GM12878 (cell line): ENCODE measurements around the gene GCDH. TPM values are rescaled to one million over a fixed set of nuclear protein-coding genes. Genes with fewer than 3 reads are reported as not detected.

Experiments used
- BACH1 ChIP-seq: fragments of 450-650 bp; IDR thresholded peaks from 2 replicates; pipeline ENCODE4 v1.6.1; 2017; ENCODE audit warnings: mild to moderate bottlenecking, borderline replicate concordance
- CBX3 ChIP-seq: fragments of 200-600 bp; sonication (generic); IDR thresholded peaks from 2 replicates; pipeline ENCODE4 v1.6.1; 2016; ENCODE audit warnings: low read depth, borderline replicate concordance
- CHD1 ChIP-seq: IDR thresholded peaks from 2 replicates; pipeline ENCODE4 v1.6.1; 2012; ENCODE audit warnings: low read depth, low read length, improper control_type of control experiment
- ESRRA ChIP-seq: IDR thresholded peaks from 2 replicates; pipeline ENCODE4 v1.6.1; 2012; ENCODE audit warnings: mild to moderate bottlenecking, low read length, improper control_type of control experiment
- ETV6 ChIP-seq, 2 experiments: fragments of 450-650 bp in 1 of 2; IDR thresholded peaks in 1 of 2; conservative IDR thresholded peaks in 1 of 2; 2 replicates each; pipeline ENCODE4 v1.6.1; 2014; ENCODE audit warnings: antibody characterized with exemption in 1 of 2, borderline replicate concordance in 1 of 2, low read depth in 1 of 2, mild to moderate bottlenecking in 1 of 2, moderate library complexity in 1 of 2
- ZNF274 ChIP-seq: IDR thresholded peaks from one replicate; pipeline ENCODE4 v1.8.0; 2011; ENCODE audit not compliant: insufficient read length, insufficient read depth
- polyA plus RNA-seq, 11 experiments: library from polyadenylated mRNA; depleted of rRNA in 4 of 11; unstranded in 6 of 11; stranded (reverse) in 5 of 11; fragments of >200 nt; fragmentation: Nextera tagmentation in 4 of 11; fragmentation: Illumina TruSeq in 1 of 11; extraction: Ambion mirVana in 4 of 11; extraction: Trizol in 1 of 11; gene quantifications; 1 replicate in 1 of 11; 2 replicates in 10 of 11; pipeline versions ENCODE4 v1.2.1 to v1.2.3, GENCODE V29; 2011 to 2016; ENCODE audit warnings: inconsistent platforms in 2 of 11, missing spikeins in 2 of 11, low read depth in 1 of 11
- total RNA-seq, 4 experiments: library from RNA; depleted of rRNA in 3 of 4; stranded (reverse); fragments of >200 nt in 3 of 4; fragmentation: Illumina TruSeq in 1 of 4; extraction: Trizol in 1 of 4; gene quantifications; 2 replicates each; pipeline versions ENCODE4 v1.2.1 to v1.2.3, GENCODE V29; 2013 to 2021
- TF ChIP-seq, protein P1 (sequence below): IDR thresholded peaks from 2 replicates; pipeline ENCODE4 v1.6.1; 2011; ENCODE audit warnings: borderline replicate concordance, low read depth, mild to moderate bottlenecking, moderate library complexity, low read length; ENCODE audit not compliant: insufficient read depth, poor library complexity, severe bottlenecking
- TF ChIP-seq, protein P2 (sequence below), 3 experiments: IDR thresholded peaks in 2 of 3; conservative IDR thresholded peaks in 1 of 3; 2 replicates each; pipeline ENCODE4 v1.5.1; 2011; ENCODE audit warnings: low read depth in 3 of 3, low read length in 3 of 3, mild to moderate bottlenecking in 3 of 3, control low read depth in 2 of 3, moderate library complexity in 2 of 3, inconsistent platforms in 1 of 3, mixed read lengths in 1 of 3; ENCODE audit not compliant: control insufficient read depth in 2 of 3, insufficient read depth in 1 of 3; ENCODE audit errors: extremely low read depth in 1 of 3
- TF ChIP-seq, protein P3 (sequence below): fragments of 450-650 bp; IDR thresholded peaks from 2 replicates; pipeline ENCODE4 v1.6.1; 2016; ENCODE audit warnings: mild to moderate bottlenecking
- TF ChIP-seq, protein P4 (sequence below): IDR thresholded peaks from 2 replicates; pipeline ENCODE4 v1.6.1; 2012; ENCODE audit warnings: improper control_type of control experiment, low read depth, low read length; ENCODE audit not compliant: insufficient replicate concordance
- TF ChIP-seq, protein P5 (sequence below): fragments of 150-350 bp; IDR thresholded peaks from 2 replicates; pipeline ENCODE4 v1.6.1; 2014; ENCODE audit warnings: mild to moderate bottlenecking, low read depth, low read length
- TF ChIP-seq, protein P6 (sequence below): IDR thresholded peaks from 2 replicates; pipeline ENCODE4 v1.6.1; 2012; ENCODE audit warnings: low read length, inconsistent platforms

The GCDH gene
- total and polyA plus RNA-seq, 10 of the 15 experiments (the other 5 are each of a cell fraction or from before 2014, with no cell fraction given), result 4.2 to 69.4 (median 39.7) TPM

DNA sequence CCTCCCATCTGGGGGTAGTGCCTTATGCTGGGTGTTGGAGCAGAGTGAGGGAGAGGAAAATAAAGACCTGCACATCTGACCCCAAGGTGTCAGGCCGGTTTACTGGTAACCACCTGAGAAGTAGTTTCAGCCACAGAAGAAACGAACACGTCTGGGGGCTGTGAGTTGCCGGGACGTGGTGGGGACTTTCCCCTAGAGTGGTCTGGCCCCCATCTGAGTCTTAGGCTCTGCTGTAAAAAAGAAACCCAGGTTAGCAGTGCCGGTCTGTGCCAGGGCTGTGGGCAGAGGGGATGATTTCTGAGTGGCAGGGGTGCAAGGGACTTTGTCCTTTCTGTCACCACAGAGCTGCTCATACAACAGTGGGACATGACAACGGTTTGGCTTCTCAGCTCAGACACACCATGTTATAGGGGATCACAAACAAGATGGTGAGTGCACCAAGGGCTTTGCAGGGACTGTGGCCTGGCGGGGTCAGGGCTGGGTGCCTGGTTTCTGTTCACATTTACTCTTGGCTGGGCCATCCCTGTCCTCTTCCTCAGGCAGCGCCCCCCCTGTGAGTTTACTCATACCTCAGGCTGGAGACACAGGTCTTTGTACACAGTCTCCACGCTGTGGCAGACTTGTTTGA lies 9.0 kb downstream of the GCDH start (continued):
- TF ChIP-seq, protein P1, sequence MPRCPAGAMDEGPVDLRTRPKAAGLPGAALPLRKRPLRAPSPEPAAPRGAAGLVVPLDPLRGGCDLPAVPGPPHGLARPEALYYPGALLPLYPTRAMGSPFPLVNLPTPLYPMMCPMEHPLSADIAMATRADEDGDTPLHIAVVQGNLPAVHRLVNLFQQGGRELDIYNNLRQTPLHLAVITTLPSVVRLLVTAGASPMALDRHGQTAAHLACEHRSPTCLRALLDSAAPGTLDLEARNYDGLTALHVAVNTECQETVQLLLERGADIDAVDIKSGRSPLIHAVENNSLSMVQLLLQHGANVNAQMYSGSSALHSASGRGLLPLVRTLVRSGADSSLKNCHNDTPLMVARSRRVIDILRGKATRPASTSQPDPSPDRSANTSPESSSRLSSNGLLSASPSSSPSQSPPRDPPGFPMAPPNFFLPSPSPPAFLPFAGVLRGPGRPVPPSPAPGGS, result peak; percentile 89
- TF ChIP-seq, protein P2, sequence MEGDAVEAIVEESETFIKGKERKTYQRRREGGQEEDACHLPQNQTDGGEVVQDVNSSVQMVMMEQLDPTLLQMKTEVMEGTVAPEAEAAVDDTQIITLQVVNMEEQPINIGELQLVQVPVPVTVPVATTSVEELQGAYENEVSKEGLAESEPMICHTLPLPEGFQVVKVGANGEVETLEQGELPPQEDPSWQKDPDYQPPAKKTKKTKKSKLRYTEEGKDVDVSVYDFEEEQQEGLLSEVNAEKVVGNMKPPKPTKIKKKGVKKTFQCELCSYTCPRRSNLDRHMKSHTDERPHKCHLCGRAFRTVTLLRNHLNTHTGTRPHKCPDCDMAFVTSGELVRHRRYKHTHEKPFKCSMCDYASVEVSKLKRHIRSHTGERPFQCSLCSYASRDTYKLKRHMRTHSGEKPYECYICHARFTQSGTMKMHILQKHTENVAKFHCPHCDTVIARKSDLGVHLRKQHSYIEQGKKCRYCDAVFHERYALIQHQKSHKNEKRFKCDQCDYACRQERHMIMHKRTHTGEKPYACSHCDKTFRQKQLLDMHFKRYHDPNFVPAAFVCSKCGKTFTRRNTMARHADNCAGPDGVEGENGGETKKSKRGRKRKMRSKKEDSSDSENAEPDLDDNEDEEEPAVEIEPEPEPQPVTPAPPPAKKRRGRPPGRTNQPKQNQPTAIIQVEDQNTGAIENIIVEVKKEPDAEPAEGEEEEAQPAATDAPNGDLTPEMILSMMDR (IDR thresholded peaks at IDR 0.05 in 2 of 3, conservative IDR thresholded peaks at IDR 0.05 in 1 of 3; ENCODE audit: control insufficient read depth in 2 of 3, extremely low read depth in 1 of 3, insufficient read depth in 1 of 3, low read depth in 3 of 3, low read length in 3 of 3), result peak in 2 of 3 experiments; percentile 1 to 18; a peak in 1 of 6 replicates
- TF ChIP-seq ESRRA, result no peak
- no peak for TF ChIP-seq ZNF274
- TF ChIP-seq BACH1, result peak; percentile 31; the same call in 1 of the 2 replicates
- TF ChIP-seq, protein P3, sequence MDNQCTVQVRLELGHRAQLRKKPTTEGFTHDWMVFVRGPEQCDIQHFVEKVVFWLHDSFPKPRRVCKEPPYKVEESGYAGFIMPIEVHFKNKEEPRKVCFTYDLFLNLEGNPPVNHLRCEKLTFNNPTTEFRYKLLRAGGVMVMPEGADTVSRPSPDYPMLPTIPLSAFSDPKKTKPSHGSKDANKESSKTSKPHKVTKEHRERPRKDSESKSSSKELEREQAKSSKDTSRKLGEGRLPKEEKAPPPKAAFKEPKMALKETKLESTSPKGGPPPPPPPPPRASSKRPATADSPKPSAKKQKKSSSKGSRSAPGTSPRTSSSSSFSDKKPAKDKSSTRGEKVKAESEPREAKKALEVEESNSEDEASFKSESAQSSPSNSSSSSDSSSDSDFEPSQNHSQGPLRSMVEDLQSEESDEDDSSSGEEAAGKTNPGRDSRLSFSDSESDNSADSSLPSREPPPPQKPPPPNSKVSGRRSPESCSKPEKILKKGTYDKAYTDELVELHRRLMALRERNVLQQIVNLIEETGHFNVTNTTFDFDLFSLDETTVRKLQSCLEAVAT, result peak; percentile 88
- TF ChIP-seq CBX3, result no peak
- TF ChIP-seq, protein P4, sequence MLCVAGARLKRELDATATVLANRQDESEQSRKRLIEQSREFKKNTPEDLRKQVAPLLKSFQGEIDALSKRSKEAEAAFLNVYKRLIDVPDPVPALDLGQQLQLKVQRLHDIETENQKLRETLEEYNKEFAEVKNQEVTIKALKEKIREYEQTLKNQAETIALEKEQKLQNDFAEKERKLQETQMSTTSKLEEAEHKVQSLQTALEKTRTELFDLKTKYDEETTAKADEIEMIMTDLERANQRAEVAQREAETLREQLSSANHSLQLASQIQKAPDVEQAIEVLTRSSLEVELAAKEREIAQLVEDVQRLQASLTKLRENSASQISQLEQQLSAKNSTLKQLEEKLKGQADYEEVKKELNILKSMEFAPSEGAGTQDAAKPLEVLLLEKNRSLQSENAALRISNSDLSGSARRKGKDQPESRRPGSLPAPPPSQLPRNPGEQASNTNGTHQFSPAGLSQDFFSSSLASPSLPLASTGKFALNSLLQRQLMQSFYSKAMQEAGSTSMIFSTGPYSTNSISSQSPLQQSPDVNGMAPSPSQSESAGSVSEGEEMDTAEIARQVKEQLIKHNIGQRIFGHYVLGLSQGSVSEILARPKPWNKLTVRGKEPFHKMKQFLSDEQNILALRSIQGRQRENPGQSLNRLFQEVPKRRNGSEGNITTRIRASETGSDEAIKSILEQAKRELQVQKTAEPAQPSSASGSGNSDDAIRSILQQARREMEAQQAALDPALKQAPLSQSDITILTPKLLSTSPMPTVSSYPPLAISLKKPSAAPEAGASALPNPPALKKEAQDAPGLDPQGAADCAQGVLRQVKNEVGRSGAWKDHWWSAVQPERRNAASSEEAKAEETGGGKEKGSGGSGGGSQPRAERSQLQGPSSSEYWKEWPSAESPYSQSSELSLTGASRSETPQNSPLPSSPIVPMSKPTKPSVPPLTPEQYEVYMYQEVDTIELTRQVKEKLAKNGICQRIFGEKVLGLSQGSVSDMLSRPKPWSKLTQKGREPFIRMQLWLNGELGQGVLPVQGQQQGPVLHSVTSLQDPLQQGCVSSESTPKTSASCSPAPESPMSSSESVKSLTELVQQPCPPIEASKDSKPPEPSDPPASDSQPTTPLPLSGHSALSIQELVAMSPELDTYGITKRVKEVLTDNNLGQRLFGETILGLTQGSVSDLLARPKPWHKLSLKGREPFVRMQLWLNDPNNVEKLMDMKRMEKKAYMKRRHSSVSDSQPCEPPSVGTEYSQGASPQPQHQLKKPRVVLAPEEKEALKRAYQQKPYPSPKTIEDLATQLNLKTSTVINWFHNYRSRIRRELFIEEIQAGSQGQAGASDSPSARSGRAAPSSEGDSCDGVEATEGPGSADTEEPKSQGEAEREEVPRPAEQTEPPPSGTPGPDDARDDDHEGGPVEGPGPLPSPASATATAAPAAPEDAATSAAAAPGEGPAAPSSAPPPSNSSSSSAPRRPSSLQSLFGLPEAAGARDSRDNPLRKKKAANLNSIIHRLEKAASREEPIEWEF, result no peak
- TF ChIP-seq, protein P5, sequence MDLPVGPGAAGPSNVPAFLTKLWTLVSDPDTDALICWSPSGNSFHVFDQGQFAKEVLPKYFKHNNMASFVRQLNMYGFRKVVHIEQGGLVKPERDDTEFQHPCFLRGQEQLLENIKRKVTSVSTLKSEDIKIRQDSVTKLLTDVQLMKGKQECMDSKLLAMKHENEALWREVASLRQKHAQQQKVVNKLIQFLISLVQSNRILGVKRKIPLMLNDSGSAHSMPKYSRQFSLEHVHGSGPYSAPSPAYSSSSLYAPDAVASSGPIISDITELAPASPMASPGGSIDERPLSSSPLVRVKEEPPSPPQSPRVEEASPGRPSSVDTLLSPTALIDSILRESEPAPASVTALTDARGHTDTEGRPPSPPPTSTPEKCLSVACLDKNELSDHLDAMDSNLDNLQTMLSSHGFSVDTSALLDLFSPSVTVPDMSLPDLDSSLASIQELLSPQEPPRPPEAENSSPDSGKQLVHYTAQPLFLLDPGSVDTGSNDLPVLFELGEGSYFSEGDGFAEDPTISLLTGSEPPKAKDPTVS, result no peak
- TF ChIP-seq, protein P6, sequence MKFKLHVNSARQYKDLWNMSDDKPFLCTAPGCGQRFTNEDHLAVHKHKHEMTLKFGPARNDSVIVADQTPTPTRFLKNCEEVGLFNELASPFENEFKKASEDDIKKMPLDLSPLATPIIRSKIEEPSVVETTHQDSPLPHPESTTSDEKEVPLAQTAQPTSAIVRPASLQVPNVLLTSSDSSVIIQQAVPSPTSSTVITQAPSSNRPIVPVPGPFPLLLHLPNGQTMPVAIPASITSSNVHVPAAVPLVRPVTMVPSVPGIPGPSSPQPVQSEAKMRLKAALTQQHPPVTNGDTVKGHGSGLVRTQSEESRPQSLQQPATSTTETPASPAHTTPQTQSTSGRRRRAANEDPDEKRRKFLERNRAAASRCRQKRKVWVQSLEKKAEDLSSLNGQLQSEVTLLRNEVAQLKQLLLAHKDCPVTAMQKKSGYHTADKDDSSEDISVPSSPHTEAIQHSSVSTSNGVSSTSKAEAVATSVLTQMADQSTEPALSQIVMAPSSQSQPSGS, result no peak
- no peak for TF ChIP-seq CHD1
- 0 out of 4 replicates have a peak, but pooled peaks of 1 of the 2 experiments have one; percentile 35 for TF ChIP-seq ETV6 (conservative IDR thresholded peaks at IDR 0.05 in 1 of 2, IDR thresholded peaks at IDR 0.05 in 1 of 2; ENCODE audit: borderline replicate concordance in 1 of 2, low read depth in 1 of 2)
